ENCODE measurements around the gene KIF21A.

The KIF21A gene

GRCh38 chr12:39389399-39390150 is 53.3 kb downstream of the KIF21A start:
- no peak for DNase-seq (ENCODE audit: low spot score)

- DNase-seq (ENCODE audit: low spot score) = no peak
Observed at GRCh38 chr12:39386335-39386734, 56.6 kb downstream of the KIF21A start.

GRCh38 chr12:39383114-39383513 is 59.8 kb downstream of the KIF21A start:
- DNase-seq (ENCODE audit: low spot score) = no peak

GRCh38 chr12:39380090-39380489 is 62.8 kb downstream of the KIF21A start:
- no peak for DNase-seq (ENCODE audit: low spot score)

DNA sequence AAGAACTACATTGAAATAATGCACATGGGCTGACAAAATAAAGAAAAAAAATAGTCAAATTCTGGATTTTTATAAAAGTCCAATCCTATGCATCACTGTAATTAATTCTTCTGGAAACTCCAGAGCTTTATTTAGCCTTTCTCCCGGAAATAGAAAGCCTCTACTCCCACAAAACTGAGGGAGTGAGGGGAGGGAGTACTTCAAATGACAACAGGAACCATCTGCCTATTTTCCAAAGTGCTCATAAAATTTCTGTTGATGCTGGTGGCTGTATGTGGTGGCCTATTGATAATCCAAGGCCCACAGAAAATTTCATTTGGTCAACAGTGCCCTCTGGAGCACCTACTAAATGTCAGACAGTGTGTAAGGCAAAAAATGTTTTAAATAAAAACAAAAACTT is 64.6 kb downstream of the KIF21A start:
- DNase-seq (ENCODE audit: low spot score) = no peak

- no peak for DNase-seq (ENCODE audit: low spot score)
Observed at GRCh38 chr12:39375206-39375808, 67.6 kb downstream of the KIF21A start.

DNA sequence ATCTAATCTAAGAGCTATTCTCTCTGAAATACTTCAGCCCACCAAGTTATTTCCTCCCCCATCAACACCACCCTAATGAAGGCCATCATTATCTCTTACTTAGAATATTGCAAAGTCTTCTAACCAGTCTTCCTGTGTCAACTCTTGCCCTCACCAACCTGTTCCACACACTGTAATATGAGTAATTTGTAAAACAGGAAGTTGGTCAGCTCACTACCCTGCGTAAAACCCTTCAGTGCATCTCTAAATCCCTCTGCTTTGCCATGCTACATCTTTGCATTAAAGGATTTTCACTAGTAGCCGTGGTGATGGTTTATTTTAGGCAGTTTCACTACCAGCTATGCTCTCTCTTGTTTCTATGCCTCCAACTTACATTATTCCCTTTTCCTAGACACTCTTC is 70.0 kb downstream of the KIF21A start:
- no peak for DNase-seq (ENCODE audit: low spot score)

DNA sequence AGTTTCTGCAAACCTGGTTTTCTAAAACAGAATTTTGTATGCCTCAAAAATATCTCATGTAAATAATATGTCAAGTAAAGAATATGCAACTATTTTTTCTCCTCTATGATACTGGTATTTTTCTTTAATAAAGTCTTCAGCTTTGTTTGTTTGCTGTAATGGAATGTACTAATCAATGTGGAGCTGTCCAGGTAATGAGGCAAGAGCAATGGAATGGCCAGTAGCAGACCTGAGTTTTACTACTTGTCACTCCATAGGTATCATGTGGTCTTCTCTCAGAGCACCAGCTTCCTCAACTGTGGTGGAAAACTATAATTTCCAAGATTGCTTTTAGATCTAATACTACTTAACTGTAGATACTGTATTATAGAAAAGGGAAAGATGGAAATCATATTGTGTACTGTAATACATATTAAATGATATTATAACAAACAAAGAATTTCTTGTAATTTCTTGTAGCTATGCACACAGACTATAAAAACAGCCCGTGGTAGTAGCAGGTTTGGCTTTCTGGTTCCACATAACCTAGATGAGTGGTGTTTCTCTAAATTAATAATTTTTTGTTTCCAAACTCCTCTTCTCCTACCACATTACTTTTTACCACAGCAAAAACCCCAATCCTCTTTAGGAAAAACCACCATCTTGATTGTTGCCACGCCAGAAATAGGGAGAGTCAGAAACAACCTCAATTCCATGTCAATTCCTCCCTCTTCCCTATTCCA is 70.6 kb downstream of the KIF21A start:
- DNase-seq (ENCODE audit: low spot score) = no peak

DNA sequence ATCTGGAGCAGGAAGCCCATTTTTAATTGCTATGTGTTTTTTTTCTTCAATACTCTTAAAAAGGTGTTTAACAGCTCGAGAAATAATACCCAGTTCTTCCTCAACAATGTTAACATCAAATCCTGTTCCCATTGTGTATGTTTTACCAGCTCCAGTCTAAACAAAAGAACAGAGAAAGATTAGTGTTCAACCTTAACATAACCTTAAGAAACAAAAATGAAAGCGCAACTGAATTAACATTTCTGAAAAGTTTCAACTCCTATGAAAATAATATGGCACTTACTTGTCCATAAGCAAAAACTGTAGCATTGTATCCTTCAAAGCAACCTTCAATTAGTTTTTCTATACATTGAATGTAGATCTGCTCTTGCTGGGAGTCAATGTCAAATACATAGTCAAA is 73.2 kb downstream of the KIF21A start:
- DNase-seq (ENCODE audit: low spot score) = no peak

DNA sequence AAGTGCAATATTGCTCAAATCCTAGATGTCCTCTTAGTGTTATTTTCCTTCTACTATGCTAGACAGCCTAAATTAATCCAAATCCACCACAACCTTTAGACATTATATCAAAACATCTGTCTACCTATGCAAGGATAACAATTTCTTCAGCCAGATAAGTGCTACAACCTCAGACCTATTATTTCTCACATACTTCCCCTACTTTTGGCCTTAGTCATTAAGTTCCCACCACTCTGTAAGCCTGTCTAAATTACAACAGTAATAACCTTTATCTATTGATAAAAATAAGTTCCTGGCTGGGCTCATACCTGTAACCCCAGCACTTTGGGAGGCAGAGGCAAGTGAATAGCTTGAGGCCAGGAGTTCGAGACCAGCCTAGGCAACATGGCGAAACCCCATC is 74.0 kb downstream of the KIF21A start:
- no peak for DNase-seq (ENCODE audit: low spot score)

GRCh38 chr12:39368096-39368495 is 74.8 kb downstream of the KIF21A start:
- DNase-seq (ENCODE audit: low spot score) = no peak

- no peak for DNase-seq (ENCODE audit: low spot score)
Observed at GRCh38 chr12:39367494-39367893, 75.4 kb downstream of the KIF21A start.

GRCh38 chr12:39365364-39366001 is 77.4 kb downstream of the KIF21A start:
- DNase-seq (ENCODE audit: low spot score) = no peak

- no peak for DNase-seq (ENCODE audit: low spot score)
Observed at GRCh38 chr12:39364196-39364595, 78.7 kb downstream of the KIF21A start.

- no peak for DNase-seq (ENCODE audit: low spot score)
Observed at GRCh38 chr12:39359645-39360044, 83.3 kb downstream of the KIF21A start.

DNA sequence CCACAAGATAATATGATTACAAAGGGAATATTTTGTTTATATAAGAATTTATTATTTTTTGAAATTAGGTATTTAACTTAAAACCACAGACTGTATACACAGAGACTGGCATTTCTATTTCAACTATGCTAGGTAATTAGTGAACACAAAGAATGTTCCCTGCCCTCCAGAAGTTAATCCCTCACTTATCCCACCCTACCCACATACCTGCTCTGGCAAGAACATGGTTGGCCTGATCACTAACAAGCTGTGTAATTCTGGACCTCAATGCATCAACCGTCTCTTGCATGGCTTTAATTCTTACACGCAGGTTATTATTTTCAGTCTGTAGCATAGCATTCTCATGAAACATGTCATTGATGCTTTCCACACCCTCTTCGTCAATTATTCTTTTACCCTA is 85.9 kb downstream of the KIF21A start:
- DNase-seq (ENCODE audit: low spot score) = no peak

DNA sequence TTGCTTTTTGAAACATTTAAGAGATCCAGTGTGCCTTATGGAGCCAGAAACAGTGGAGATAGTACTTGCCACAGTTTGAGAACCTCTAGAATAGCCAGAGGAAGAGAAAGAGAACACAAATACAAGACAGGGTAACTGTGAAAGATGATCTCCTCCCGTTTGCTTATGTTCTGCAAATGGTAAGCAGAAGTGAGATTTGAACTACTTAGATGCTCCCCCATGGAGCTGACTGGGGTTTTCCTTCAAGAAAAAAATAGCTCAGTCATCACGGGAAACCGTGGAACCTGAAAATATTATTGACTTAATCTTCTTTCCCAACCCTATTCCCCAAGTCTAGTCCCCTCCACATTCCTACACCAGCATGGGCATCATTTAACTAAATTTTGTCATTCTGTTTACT is 87.1 kb downstream of the KIF21A start:
- DNase-seq (ENCODE audit: low spot score) = no peak

DNA sequence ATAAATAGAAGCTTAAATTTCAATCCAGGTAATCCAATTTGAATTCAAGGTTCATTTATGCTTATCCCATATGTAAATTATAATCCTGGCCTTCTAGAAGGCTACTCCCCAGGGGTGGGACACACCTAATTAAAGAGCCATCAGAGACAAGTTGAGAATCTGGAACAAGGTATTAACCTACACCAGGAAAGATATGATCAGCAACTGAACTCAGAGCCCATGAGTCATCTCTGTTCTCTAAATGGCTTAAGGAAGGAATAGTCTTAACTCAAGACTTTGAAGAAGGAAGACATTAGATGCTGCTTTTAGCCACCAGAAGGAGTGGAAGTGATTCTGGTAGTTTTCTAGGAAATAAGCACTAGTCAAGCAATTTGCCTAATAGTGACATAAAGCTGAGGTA is 88.0 kb downstream of the KIF21A start:
- no peak for DNase-seq (ENCODE audit: low spot score)

DNA sequence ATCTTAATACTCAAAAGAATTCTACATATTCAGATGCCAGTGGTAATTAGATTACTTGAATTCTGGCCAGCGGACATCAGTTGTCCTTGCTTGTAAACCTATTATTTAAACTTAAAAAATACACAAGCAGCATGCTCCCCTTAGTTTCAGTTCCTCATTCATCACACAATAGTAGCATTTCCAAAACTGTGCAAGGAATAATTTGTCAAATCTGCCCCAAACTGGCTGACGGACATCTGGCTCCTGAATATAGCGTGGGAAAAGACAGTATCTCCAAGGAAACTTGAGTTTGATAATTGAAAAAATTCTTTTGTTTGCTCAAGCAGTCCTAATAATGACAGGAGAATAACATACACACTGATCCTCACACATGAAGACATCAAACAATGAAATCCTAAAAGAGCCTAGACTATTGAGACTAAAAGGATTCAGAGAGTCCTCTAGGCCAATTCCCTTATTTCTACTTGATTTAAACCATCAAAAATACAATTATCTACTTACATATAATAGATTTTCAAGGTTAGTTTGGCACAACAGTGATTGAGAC is 90.4 kb downstream of the KIF21A start:
- no peak for DNase-seq (ENCODE audit: low spot score)

GRCh38 chr12:39351153-39351552 is 91.8 kb downstream of the KIF21A start:
- no peak for DNase-seq (ENCODE audit: low spot score)

DNA sequence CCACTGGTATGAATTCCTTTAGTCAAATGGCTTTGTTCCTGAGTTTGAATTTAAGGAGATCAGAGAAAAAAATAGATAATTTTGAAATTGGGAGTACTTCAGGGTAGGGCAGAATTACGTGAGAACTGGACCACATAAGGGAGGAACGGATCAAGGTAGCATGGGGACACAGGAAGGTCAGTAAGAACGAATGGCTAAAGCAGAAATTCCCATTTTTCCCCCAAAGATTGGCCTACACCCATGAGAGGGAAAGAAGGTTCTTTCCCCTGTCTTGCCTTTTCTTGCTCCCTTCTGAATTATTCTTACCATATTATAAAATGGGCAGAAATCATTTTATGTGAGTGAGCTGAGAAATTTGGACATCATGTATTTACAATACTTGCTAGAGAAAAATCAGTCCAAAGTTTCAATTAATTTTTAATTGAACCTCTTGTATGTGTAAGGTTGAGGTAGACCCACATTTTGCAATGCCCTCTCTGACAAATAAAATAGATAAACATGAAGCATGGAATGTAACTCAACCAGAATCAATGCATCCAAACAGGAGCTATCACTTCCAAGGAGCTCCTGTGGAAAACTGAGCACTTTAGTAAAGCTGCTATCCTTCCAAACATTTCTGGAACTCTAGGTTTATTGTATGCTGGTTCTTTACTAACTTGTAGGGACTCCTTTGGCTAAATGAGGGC is 93.8 kb downstream of the KIF21A start:
- DNase-seq (ENCODE audit: low spot score) = no peak

GRCh38 chr12:39348523-39348922 is 94.4 kb downstream of the KIF21A start:
- DNase-seq (ENCODE audit: low spot score) = no peak
